CD4-positive, alpha-beta T cell (primary cell): ENCODE measurements around the gene SYNGR1. TPM values are rescaled to one million over a fixed set of nuclear protein-coding genes. Genes with fewer than 3 reads are reported as not detected.

ENCODE experiments used
- ATAC-seq: fragments of 200-7000 bp; cut with Tn5 transposase; one replicate; pipeline ENCODE4 v1.10.0; 2022; ENCODE audit warnings: mild to moderate bottlenecking; ENCODE audit not compliant: poor library complexity
- CTCF ChIA-PET: fragments of 350-600 bp; sonication (Branson Sonifier 250); formaldehyde crosslinking; loops from one replicate; lab custom pipeline; 2021; ENCODE audit warnings: antibody characterized with exemption, inconsistent platforms; lab: Charles Lee
- POLR2A ChIA-PET: fragments of 350-600 bp; sonication (Branson Sonifier 250); formaldehyde crosslinking; loops from one replicate; lab custom pipeline; 2021; ENCODE audit warnings: antibody characterized with exemption, inconsistent platforms; lab: Charles Lee
- DNase-seq, 14 experiments: peaks; one replicate each; pipeline ENCODE4 v3.0.0-alpha.2; 2013 to 2020; ENCODE audit warnings: mixed read lengths in 2 of 14
- H3K27ac ChIP-seq, 2 donors: one replicate each; pipeline versions ENCODE4 v1.5.1 to v1.7.0; 2013; ENCODE audit warnings: low read length in 2 of 2, low read depth in 1 of 2, mild to moderate bottlenecking in 1 of 2
- H3K27me3 ChIP-seq, 2 experiments: 1 replicate in 1 of 2; 2 replicates in 1 of 2; pipeline versions ENCODE4 v1.6.1 to v1.7.0; 2013; ENCODE audit warnings: low read length in 2 of 2, control low read depth in 1 of 2, mild to moderate bottlenecking in 1 of 2, moderate library complexity in 1 of 2; ENCODE audit not compliant: insufficient read depth in 2 of 2, control insufficient read depth in 1 of 2
- H3K36me3 ChIP-seq: one replicate; pipeline ENCODE4 v1.6.1; 2013; ENCODE audit warnings: low read length, control low read depth; ENCODE audit not compliant: insufficient read depth
- H3K4me1 ChIP-seq: one replicate; pipeline ENCODE4 v1.6.1; 2013; ENCODE audit warnings: low read length, control low read depth; ENCODE audit not compliant: insufficient read depth
- H3K4me3 ChIP-seq: one replicate; pipeline ENCODE4 v1.5.1; 2013; ENCODE audit warnings: mild to moderate bottlenecking, low read length, moderate library complexity
- H3K9me3 ChIP-seq, 2 experiments: 1 replicate in 1 of 2; 2 replicates in 1 of 2; pipeline versions ENCODE4 v1.6.1 to v1.7.0; 2013; ENCODE audit warnings: low read length in 2 of 2, mild to moderate bottlenecking in 2 of 2, control low read depth in 1 of 2, moderate library complexity in 1 of 2; ENCODE audit not compliant: control insufficient read depth in 1 of 2, insufficient read depth in 1 of 2
- H3K27ac Mint-ChIP-seq: one replicate; pipeline ENCODE4 v1.8.0; 2020; ENCODE audit warnings: mixed read lengths
- H3K27me3 Mint-ChIP-seq: one replicate; pipeline ENCODE4 v1.8.0; 2021; ENCODE audit warnings: mixed read lengths
- H3K36me3 Mint-ChIP-seq: one replicate; pipeline ENCODE4 v1.8.0; 2021; ENCODE audit warnings: low read depth, mixed read lengths
- H3K4me1 Mint-ChIP-seq: one replicate; pipeline ENCODE4 v1.8.0; 2021; ENCODE audit warnings: low read depth, mixed read lengths
- H3K4me3 Mint-ChIP-seq: one replicate; pipeline ENCODE4 v1.8.0; 2020; ENCODE audit warnings: mild to moderate bottlenecking, mixed read lengths
- H3K9me3 Mint-ChIP-seq: one replicate; pipeline ENCODE4 v1.8.0; 2020; ENCODE audit warnings: mixed read lengths
- intact Hi-C, 2 experiments: fragments of 100-400 bp; cut with DNase I in 1 of 2; cut with micrococcal nuclease in 1 of 2; formaldehyde crosslinking; loops; one replicate each; pipeline versions ENCODE4 v1.15.1 to v1.9.0; 2023 to 2025; cut with DNase I, micrococcal nuclease
- total RNA-seq, 174 experiments: library from RNA in 2 of 174; stranded (reverse) in 2 of 174; gene quantifications; one replicate each; pipeline ENCODE4 v1.2.3 and lab custom pipeline; 2021 to 2026
- TF ChIP-seq, protein P1 (sequence below): fragments of 200-600 bp; IDR thresholded peaks from one replicate; pipeline ENCODE4 v1.8.0; 2022; ENCODE audit warnings: antibody characterized with exemption, mild to moderate bottlenecking

Gene SYNGR1
- total RNA-seq, 2 experiments from 2014 or later: 0.44 to 0.59 TPM

DNA sequence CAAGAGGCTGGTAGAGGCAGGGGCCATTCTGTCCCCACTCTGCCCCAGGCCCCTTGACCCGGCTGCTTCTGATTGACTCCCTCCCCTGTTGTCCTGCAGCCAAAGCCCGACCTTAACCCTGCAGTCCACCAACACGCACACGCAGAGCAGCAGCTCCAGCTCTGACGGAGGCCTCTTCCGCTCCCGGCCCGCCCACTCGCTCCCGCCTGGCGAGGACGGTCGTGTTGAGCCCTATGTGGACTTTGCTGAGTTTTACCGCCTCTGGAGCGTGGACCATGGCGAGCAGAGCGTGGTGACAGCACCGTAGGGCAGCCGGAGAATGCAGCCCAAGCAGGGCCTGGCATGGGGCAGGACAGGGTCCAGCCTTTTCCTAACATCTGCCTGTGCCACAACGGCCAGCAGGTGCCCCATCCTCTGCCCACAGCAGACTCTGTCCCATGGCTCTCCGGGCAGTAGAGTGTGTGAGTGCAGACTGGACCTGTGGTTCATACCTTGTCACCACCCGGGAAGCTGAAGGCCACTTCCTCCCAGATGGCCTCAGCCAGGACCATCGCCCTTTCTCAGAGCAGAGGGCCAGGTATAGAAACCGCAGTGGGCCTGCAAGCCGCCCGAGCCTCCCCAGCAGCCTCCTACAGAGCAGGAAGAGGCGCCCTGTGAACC, 80.3 kb downstream of the SYNGR1 start:
- Mint-ChIP-seq H3K4me1 (no peaks in the 10 kb centered on the region), H3K27me3 (no peaks in the 10 kb centered on the region), H3K4me3 (no peak overlapping the region), H3K9me3 (no peaks in the 10 kb centered on the region), H3K27ac (no peak overlapping the region), H3K36me3 (peaks cover 63% of the 10 kb centered on the region)
- intact Hi-C loops: no loop called here
- no peaks in the 10 kb centered on the region for H3K27me3 ChIP-seq
- TF ChIP-seq, protein P1, sequence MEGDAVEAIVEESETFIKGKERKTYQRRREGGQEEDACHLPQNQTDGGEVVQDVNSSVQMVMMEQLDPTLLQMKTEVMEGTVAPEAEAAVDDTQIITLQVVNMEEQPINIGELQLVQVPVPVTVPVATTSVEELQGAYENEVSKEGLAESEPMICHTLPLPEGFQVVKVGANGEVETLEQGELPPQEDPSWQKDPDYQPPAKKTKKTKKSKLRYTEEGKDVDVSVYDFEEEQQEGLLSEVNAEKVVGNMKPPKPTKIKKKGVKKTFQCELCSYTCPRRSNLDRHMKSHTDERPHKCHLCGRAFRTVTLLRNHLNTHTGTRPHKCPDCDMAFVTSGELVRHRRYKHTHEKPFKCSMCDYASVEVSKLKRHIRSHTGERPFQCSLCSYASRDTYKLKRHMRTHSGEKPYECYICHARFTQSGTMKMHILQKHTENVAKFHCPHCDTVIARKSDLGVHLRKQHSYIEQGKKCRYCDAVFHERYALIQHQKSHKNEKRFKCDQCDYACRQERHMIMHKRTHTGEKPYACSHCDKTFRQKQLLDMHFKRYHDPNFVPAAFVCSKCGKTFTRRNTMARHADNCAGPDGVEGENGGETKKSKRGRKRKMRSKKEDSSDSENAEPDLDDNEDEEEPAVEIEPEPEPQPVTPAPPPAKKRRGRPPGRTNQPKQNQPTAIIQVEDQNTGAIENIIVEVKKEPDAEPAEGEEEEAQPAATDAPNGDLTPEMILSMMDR: no peak
- no peaks in the 10 kb centered on the region for H3K4me1 ChIP-seq
- no peaks in the 10 kb centered on the region for H3K9me3 ChIP-seq
- CTCF ChIA-PET: no interaction called here
- no peak overlapping the region for H3K4me3 ChIP-seq
- no peak for ATAC-seq
- DNase-seq: no peak
- H3K27ac ChIP-seq: no peak overlapping the region
- POLR2A ChIA-PET: no interaction called here
- H3K36me3 ChIP-seq: peaks cover 67% of the 10 kb centered on the region

DNA sequence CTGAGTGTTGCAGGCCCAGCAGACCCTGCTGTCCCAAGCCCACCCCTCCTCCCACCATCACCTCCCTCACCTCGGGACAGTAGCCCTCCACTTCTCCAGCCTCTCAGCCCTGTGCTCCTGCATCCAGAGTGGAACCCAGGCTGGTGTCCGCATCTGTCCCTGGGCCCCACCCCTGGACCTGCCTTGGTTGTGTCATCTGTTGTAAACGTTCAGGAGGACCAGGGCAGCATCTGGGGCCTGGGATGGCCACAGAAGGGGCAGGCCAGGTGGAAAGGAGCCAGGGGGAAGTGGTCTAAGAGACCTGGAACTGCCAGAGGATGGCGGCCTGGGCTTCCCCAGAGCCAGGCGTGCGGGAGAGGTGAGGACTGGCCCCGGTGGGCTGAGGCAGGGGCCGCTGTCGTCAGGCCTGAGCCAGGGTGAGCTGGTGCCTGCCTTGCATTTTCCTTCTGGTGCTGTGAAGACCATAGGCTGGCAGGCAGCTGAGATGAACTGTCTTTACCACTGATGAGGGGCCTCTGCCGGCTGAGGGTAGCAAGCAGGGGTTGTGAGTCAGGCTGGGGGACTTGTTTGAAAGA, 80.9 kb downstream of the SYNGR1 start:
- Mint-ChIP-seq H3K27me3 (no peaks in the 10 kb centered on the region), H3K4me1 (no peaks in the 10 kb centered on the region), H3K4me3 (no peak overlapping the region), H3K36me3 (peaks cover 60% of the 10 kb centered on the region), H3K9me3 (no peaks in the 10 kb centered on the region), H3K27ac (no peak overlapping the region)
- H3K4me1 ChIP-seq: no peaks in the 10 kb centered on the region
- DNase-seq: no peak
- ChIA-PET POLR2A (no interaction called here), CTCF (no interaction called here)
- no peaks in the 10 kb centered on the region for H3K9me3 ChIP-seq
- intact Hi-C loops: no loop called here
- ATAC-seq: no peak
- peaks cover 67% of the 10 kb centered on the region for H3K36me3 ChIP-seq
- H3K4me3 ChIP-seq: no peak overlapping the region
- TF ChIP-seq, protein P1: no peak
- H3K27me3 ChIP-seq: no peaks in the 10 kb centered on the region
- H3K27ac ChIP-seq: no peak overlapping the region

DNA sequence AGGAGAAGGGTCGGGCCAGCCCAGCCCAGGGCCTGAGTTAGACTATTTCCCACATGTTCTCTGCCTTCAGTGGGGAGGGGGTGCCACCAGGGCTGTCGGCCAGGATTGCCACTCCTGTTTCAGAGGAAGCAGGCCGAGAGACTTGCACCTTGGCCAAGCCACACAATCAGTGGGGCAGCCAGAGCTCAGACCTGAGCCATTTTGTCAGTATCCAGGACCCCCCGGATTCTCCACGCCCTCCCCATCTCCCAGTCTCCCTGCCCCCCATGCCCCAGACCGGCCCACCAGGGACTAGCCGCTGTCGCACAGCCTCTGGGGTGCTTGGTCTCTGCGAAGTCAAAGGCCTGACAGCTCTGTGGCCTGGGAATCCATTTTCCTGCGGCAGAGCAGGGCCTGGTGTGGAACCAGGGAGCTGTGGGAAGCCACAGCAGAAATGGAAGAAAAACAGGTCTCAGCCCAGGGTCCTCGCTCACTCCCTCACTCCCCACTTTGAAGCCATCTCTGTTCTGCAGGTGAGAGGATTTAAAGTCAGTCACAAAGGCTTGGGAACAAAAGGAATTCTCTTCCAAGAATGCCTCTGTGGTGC, 81.5 kb downstream of the SYNGR1 start:
- Mint-ChIP-seq H3K27ac (no peak overlapping the region), H3K9me3 (no peaks in the 10 kb centered on the region), H3K27me3 (no peaks in the 10 kb centered on the region), H3K4me1 (no peaks in the 10 kb centered on the region), H3K36me3 (peaks cover 55% of the 10 kb centered on the region), H3K4me3 (no peak overlapping the region)
- POLR2A ChIA-PET: no interaction called here
- Histone ChIP-seq H3K9me3 (no peaks in the 10 kb centered on the region), H3K36me3 (peaks cover 60% of the 10 kb centered on the region), H3K27me3 (no peaks in the 10 kb centered on the region), H3K27ac (no peak overlapping the region), H3K4me3 (no peak overlapping the region), H3K4me1 (no peaks in the 10 kb centered on the region)
- TF ChIP-seq, protein P1: no peak
- intact Hi-C loops: no loop called here
- DNase-seq (no peak), ATAC-seq (no peak)
- CTCF ChIA-PET: no interaction called here
